HFF-Myc (cell line): ENCODE results near the gene CPN1.

Experiments
- DNase-seq: peaks from one replicate; pipeline ENCODE4 v3.0.0-alpha.2; 2011; ENCODE audit warnings: low read depth; ENCODE audit errors: extremely low read depth
- H3K4me3 ChIP-seq: replicated peaks from 2 replicates; pipeline ENCODE4 v1.5.1; 2011; ENCODE audit warnings: low read depth, mild to moderate bottlenecking, control low read depth, low read length
- CTCF ChIP-seq: IDR thresholded peaks from 2 replicates; pipeline ENCODE4 v1.5.1; 2012; ENCODE audit warnings: mild to moderate bottlenecking, low read depth, low read length, control low read depth; ENCODE audit errors: missing control alignments

CPN1 gene

GRCh38 chr10:100120550-100120949 lies 38.9 kb upstream of the CPN1 start:
- no peak overlapping the region for H3K4me3 ChIP-seq
- TF ChIP-seq CTCF: no peak
- DNase-seq: no peak

DNA sequence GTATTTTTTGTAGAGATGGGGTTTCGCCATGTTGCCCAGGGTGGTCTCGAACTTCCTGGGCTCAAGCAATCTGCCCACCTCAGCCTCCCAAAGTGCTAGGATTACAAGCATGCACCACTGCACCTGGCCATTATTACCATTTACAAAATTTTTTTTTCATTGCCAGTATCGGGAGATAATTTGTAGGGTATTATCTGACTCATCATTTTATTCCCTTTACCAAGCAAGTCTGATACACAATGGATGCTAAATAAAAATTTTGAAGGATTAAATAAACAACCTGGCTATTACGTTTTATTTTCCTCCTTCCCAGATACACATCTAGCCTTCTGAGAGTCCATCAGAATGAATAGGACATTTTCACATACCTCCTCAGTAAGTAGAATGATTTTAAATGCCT lies 38.1 kb upstream of the CPN1 start:
- TF ChIP-seq CTCF: no peak
- no peak for DNase-seq
- no peak overlapping the region for H3K4me3 ChIP-seq

GRCh38 chr10:100114976-100115770 lies 33.5 kb upstream of the CPN1 start:
- H3K4me3 ChIP-seq: no peak overlapping the region
- no peak for TF ChIP-seq CTCF
- DNase-seq: no peak

- no peak for DNase-seq
- no peak for TF ChIP-seq CTCF
- no peak overlapping the region for H3K4me3 ChIP-seq
Measured at GRCh38 chr10:100114460-100114859, 32.8 kb upstream of the CPN1 start.

DNA sequence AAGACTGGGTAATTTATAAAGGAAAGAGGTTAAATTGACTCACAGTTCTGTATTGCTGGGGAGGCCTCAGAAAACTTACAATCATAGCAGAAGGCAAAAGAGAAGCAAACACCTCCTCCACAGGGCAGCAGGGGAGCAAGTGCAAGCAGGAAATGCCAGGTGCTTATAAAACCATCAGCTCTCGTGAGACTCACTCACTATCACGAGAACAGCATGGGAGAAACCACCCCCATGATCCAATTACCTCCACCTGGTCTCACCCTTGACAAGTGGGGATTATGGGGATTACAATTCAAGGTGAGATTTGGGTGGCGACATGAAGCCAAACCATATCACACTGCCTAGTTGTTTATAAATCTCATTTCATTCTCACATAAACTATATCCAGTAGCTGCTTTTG lies 28.0 kb upstream of the CPN1 start:
- no peak for DNase-seq

GRCh38 chr10:100106865-100107264 lies 25.2 kb upstream of the CPN1 start:
- TF ChIP-seq CTCF: no peak
- H3K4me3 ChIP-seq: no peak overlapping the region
- no peak for DNase-seq

More for the DNA sequence above, 28.0 kb upstream of the CPN1 start:
- H3K4me3 ChIP-seq: no peak overlapping the region
- no peak for TF ChIP-seq CTCF

GRCh38 chr10:100104300-100104699 lies 22.6 kb upstream of the CPN1 start:
- TF ChIP-seq CTCF: no peak
- H3K4me3 ChIP-seq: no peak overlapping the region
- no peak for DNase-seq
